SU-DHL-6 (cell line): ENCODE data around the gene RAD51C.

Source experiments
- EZH2phosphoT487 ChIP-seq: fragments of 200-600 bp; sonication (generic), shearing (Covaris generic); conservative IDR thresholded peaks from 2 replicates; pipeline ENCODE4 v1.6.1; 2018; ENCODE audit warnings: mild to moderate bottlenecking, antibody characterized with exemption, low read length, moderate library complexity, mixed read lengths
- TF ChIP-seq, protein P1 (sequence below): fragments of 200-600 bp; sonication (generic); IDR thresholded peaks from one replicate; pipeline ENCODE4 v1.5.1; 2017; ENCODE audit warnings: antibody characterized with exemption, mild to moderate bottlenecking, low read length, moderate library complexity; ENCODE audit not compliant: insufficient read depth, poor library complexity, severe bottlenecking

DNA sequence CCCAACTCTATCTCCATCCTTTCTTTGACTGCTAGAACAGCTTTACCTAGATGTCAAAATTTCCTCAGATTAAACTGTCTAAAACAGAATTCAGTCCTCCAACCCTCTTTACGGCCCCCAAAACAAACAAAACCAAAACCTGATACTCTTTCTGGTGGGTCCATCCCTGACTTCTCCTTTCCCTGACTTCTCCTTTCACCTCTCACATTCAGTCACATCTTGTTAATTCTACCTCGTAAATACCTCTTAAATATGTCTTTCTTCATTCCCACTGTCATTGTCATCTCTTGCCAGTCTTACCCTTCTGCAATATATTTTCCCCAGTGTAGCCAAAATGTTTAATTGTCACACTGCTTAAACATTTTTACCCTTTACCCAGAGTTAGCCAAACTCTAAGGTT is 67.8 kb downstream of the RAD51C start:
- TF ChIP-seq, protein P1, sequence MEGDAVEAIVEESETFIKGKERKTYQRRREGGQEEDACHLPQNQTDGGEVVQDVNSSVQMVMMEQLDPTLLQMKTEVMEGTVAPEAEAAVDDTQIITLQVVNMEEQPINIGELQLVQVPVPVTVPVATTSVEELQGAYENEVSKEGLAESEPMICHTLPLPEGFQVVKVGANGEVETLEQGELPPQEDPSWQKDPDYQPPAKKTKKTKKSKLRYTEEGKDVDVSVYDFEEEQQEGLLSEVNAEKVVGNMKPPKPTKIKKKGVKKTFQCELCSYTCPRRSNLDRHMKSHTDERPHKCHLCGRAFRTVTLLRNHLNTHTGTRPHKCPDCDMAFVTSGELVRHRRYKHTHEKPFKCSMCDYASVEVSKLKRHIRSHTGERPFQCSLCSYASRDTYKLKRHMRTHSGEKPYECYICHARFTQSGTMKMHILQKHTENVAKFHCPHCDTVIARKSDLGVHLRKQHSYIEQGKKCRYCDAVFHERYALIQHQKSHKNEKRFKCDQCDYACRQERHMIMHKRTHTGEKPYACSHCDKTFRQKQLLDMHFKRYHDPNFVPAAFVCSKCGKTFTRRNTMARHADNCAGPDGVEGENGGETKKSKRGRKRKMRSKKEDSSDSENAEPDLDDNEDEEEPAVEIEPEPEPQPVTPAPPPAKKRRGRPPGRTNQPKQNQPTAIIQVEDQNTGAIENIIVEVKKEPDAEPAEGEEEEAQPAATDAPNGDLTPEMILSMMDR: no peak
- TF ChIP-seq EZH2phosphoT487: no peak
